ENCODE data around the gene UBAC1. TPM values are rescaled to one million over a fixed set of nuclear protein-coding genes. Genes with fewer than 3 reads are reported as not detected.

The UBAC1 gene
- total and polyA plus RNA-seq, 10 of the 15 experiments (the other 5 are each of a cell fraction or from before 2014, with no cell fraction given) = 16.7 to 54.6 (median 38.5) TPM

- H3K36me3 ChIP-seq (ENCODE audit: control insufficient read depth in 2 of 2, insufficient read depth in 2 of 2, low read length in 1 of 2) = no peaks in the 10 kb centered on the region; a peak in 1 of 4 replicates
- H3K4me1 ChIP-seq (ENCODE audit: control insufficient read depth, insufficient read depth, low read length) = peaks cover 18% of the 10 kb centered on the region
- no peak for TF ChIP-seq NFYB (IDR thresholded peaks at IDR 0.05; ENCODE audit: insufficient read depth, low read depth, low read length)
- TF ChIP-seq CBFB (IDR thresholded peaks at IDR 0.05; ENCODE audit: low read depth) = no peak
- no peak for TF ChIP-seq JUND (IDR thresholded peaks at IDR 0.05; ENCODE audit: low read depth, low read length)
- TF ChIP-seq ZBTB4 (CRISPR knock-in tag; IDR thresholded peaks at IDR 0.05) = no peak
- no peak for TF ChIP-seq NFYA (IDR thresholded peaks at IDR 0.05; ENCODE audit: borderline replicate concordance, low read depth, low read length)
- no peak for TF ChIP-seq KDM1A (IDR thresholded peaks at IDR 0.05; ENCODE audit: borderline replicate concordance)
- TF ChIP-seq PML (IDR thresholded peaks at IDR 0.05; ENCODE audit: low read length) = no peak
- no peak for TF ChIP-seq POLR2AphosphoS5 (IDR thresholded peaks at IDR 0.05; ENCODE audit: low read length)
- TF ChIP-seq, protein P1, sequence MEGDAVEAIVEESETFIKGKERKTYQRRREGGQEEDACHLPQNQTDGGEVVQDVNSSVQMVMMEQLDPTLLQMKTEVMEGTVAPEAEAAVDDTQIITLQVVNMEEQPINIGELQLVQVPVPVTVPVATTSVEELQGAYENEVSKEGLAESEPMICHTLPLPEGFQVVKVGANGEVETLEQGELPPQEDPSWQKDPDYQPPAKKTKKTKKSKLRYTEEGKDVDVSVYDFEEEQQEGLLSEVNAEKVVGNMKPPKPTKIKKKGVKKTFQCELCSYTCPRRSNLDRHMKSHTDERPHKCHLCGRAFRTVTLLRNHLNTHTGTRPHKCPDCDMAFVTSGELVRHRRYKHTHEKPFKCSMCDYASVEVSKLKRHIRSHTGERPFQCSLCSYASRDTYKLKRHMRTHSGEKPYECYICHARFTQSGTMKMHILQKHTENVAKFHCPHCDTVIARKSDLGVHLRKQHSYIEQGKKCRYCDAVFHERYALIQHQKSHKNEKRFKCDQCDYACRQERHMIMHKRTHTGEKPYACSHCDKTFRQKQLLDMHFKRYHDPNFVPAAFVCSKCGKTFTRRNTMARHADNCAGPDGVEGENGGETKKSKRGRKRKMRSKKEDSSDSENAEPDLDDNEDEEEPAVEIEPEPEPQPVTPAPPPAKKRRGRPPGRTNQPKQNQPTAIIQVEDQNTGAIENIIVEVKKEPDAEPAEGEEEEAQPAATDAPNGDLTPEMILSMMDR (IDR thresholded peaks at IDR 0.05 in 2 of 3, conservative IDR thresholded peaks at IDR 0.05 in 1 of 3; ENCODE audit: control insufficient read depth in 2 of 3, extremely low read depth in 1 of 3, insufficient read depth in 1 of 3, low read depth in 3 of 3, low read length in 3 of 3) = no peak
- no peak for TF ChIP-seq CHD1 (IDR thresholded peaks at IDR 0.05; ENCODE audit: low read depth, low read length)
- no peak for TF ChIP-seq BACH1 (IDR thresholded peaks at IDR 0.05; ENCODE audit: borderline replicate concordance)
- DNase-seq (ENCODE audit: low read depth, low spot score) (no peak), FAIRE-seq (no peak), ATAC-seq (no peak)
- ChIA-PET SMC1A (ENCODE audit: uncharacterized antibody, unreplicated experiment) (no interaction called here), POLR2A (no interaction called here), CTCF (no interaction called here), RAD21 (ENCODE audit: unreplicated experiment) (no interaction called here)
- H3K4me2 ChIP-seq (ENCODE audit: control insufficient read depth, insufficient read depth) = no peak overlapping the region
- no TSS peak for BruUV-seq (replicated peaks)
- H3K27me3 ChIP-seq (replicated peaks in 1 of 2; ENCODE audit: control insufficient read depth in 2 of 2, insufficient read depth in 2 of 2, low read length in 1 of 2) = no peaks in the 10 kb centered on the region
- H2AFZ ChIP-seq (ENCODE audit: control insufficient read depth, low read depth, low read length) = no peak overlapping the region
- H4K20me1 ChIP-seq (ENCODE audit: control insufficient read depth, insufficient read depth) = no peaks in the 10 kb centered on the region
- in situ Hi-C loops (cut with MboI) (no loop called here), intact Hi-C loops (cut with micrococcal nuclease; ENCODE audit: unreplicated experiment) (no loop called here)
- H3K27ac ChIP-seq (ENCODE audit: control insufficient read depth, insufficient read depth) = no peak overlapping the region
- H3K9ac ChIP-seq (ENCODE audit: control insufficient read depth, insufficient read depth, low read length) = no peak overlapping the region
- no peaks in the 10 kb centered on the region; the same call in 2 of the 3 replicates for H3K9me3 ChIP-seq (replicated peaks; ENCODE audit: control insufficient read depth, insufficient read depth, low read length)
- peaks cover 62% of the 10 kb centered on the region for H3K79me2 ChIP-seq (ENCODE audit: control insufficient read depth, insufficient read depth, low read length)
- WGBS (ENCODE audit: insufficient coverage, insufficient replicate concordance, low lambda C conversion rate, missing lambda C conversion rate) = 95% methylated on average over 9 of the region's 9 CpGs
- H3K4me3 ChIP-seq = no peak overlapping the region
Measured at GRCh38 chr9:135901031-135901758, 60.0 kb downstream of the UBAC1 start.
